HG03025 (cell line): Measurements from ENCODE around the gene CRMP1.

ENCODE experiments used
- ATAC-seq: cut with Tn5 transposase; IDR thresholded peaks from one replicate; pipeline ENCODE4 v1.9.1; 2021; ENCODE audit warnings: mild to moderate bottlenecking, moderate library complexity; ENCODE audit not compliant: unreplicated experiment, low FRiP score

Gene CRMP1

DNA sequence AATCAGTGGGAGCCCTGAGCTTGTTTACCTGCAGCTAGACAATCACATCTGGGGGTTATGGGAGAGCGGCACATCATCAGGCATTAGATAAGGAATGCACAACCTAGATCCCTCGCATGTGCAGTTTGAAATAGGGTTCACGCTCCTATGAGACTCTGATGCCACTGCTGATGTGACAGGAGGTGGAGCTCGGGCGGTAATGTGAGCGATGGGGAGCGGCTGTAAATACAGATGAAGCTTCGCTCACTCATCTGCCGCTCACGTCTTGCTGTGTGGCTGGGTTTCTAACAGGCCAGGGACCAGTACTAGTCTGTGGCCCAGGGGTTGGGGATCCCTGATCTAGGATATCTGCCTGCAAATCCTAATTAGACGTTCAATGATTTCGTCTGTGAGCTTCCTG, 90.3 kb downstream of the CRMP1 start:
- no peak for ATAC-seq

DNA sequence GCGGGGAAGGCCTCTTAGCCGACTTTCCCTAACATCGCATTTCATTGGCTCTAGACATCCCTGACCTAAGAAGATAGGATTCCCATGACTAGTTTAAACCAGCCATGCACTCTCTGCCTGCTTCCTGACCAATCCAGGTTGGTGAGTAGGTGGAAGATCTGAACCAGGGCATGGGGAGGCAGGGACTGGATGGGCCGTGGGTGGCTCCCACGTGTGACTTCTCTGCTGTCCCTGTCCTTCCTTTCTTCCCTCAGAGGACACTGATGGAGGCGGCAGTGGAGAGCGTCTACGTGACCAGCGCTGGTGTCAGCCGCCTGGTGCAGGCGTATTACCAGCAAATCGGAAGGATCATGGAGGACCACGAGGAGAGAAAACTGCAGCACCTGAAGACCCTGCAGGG, 91.2 kb downstream of the CRMP1 start:
- no peak for ATAC-seq

DNA sequence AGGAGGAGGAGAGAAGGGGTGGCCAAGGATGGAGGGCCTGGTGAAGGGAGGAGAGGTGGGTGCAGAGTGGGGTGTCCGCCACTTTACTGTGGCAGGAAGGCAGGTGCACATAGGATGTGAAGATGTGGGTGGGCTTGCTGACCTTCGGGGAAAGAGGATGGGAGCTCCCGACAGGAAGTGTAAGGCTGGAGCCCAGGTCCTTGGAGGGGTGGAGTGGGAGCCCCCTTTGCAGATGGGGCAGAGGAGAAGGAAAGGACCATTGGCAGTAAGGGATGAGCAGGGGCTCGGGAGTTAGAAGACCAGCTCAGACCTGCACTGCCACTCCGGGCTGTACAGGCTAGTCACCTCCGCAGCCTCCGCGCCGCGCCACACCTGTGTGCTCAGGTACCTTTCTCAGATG, 92.4 kb downstream of the CRMP1 start:
- ATAC-seq = no peak

DNA sequence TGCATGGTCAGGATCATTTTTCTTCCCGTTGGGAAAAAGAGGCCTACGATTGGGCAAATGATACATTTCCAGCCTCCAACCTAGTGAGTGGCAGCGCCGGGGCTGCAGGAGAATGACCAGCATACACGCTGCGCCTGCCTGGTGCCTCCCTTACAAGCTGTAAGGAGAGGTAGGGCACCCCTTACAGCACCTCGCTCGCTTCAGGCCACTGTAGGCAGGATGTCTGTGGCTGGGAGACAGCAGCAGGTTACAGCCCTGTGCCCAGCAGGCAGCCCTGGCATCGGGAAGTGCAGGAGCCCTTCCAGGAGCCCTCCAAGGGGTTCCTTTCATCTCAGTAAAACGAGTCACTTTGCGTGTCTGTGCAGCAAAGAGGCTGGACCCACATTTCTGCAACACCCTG, 93.5 kb downstream of the CRMP1 start:
- ATAC-seq = no peak

DNA sequence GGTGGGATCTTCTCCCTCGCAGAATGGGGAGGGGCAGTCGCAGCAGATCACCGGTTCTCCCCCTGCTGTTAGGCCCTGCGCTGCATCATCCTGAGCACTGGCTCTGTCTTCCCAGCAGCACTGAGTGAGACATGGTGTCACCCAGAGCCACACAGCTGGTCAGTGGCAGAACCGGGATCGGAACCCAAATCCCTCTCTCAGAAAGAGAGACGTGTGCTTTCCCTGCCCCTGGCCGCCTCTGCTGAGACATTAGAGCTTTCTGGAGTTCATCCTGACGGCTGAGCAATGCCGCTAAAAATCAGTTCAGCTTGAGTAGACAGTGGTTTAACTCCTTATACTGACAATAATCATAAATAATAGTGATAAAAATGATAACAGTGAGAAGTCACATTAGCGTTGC, 93.9 kb downstream of the CRMP1 start:
- ATAC-seq = no peak

DNA sequence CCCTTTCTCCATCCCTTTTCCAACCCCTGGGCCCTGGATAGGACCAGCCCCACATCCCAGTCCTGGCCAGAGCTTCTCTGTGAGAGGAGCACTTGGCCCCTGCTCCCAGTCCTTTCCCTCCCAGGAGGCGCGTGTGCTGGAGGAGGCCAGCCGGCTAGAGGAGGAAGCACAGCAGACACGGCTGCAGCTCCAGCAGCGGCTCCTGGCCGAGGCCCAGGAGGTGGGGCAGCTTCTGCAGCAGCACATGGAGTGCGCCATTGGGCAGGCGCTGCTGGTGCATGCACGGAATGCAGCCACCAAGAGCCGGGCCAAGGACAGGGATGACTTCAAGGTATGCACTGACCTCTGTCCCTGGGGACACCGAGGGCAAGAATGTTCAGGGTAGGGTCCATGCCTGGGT, 94.4 kb downstream of the CRMP1 start:
- no peak for ATAC-seq

DNA sequence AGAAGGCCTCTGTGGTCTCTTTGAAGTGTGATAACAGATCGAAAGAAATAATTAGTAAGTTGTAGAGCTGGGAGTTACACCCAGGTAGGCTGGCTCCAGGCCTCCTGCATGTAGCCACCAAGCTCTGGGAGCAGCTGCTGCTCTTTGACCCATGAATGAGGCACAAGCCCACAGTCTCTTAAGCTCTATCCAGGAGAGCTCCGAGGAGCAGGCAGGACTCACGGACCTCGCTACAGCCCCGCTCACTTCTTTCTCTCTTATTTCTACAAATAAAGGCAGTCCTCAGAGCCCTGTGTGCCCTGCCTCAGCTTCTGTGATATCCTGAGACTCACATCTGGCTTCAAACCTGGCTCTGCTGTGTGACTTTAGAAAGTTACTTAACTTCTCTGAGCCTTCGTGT, 95.0 kb downstream of the CRMP1 start:
- no peak for ATAC-seq

DNA sequence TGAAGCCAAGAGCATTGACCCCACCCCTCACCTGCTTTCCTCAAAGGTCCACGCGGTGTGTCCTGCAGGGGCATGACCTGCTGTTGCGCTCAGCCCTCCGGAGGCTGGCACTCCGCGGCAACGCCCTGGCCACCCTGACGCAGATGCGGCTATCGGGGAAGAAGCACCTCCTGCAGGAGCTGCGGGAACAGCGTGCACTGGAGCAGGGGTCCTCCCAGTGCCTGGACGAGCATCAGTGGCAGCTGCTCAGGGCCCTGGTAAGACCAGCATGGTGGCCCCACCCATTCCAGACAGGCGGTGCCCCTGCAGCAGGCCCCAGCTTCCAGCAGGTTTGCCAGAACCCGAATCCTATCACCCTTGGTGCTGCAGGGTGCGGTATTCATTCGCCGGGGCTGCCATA, 95.9 kb downstream of the CRMP1 start:
- ATAC-seq = no peak

DNA sequence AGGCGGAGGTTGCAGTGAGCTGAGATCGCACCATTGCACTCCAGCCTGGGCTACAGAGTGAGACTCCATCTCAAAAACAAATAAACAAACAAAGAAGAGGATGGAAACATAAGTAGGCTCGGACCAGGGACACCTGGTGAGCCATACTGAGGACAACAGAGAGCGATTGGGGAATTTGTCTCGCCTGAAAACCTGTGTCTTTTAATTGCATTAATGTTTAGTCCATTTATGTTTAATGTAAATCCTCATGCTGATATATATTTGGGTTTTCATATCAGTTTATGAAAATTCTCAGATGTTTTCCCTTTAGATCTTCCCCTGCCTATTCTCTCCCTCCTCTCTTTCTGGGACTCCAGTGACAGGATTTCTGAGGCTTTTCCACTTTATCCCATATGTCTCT, 97.3 kb downstream of the CRMP1 start:
- no peak for ATAC-seq

DNA sequence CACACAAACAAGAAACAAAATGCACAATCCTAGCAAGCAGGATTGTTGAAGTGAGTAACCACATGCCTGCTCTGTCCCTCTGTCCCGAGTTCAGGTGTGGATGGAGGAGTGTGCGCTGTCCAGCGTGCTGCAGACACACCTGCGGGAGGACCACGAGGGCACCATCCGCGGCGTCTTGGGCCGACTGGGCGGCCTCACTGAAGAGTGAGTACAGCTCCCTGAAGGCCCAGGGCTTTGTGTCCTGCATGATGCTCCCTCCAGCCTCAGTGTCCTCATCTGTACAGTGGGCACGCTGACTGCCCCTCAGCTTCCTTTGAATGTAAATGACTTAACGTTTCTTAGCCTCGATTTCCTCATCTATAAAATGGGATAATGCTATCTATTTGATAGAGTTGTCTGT, 99.4 kb downstream of the CRMP1 start:
- ATAC-seq = no peak

DNA sequence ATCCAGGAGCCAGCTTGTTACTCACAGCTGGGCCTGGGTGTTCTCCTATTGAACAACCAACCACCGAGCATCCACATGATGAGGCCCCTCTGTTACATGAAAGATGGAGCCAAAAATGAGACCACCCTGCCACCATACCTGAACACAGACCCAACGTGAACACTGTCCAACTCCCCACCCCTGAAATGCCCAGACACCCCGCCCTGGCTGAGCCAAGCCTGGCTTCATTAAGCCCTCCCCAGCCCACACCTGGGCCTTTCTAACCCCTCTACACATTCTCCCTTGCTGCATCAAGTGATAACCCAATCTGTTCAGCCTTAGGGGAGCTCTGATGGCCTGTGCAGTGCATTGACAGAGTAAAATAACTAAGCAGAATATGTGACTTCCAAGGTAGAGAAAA, 101.2 kb downstream of the CRMP1 start:
- no peak for ATAC-seq

DNA sequence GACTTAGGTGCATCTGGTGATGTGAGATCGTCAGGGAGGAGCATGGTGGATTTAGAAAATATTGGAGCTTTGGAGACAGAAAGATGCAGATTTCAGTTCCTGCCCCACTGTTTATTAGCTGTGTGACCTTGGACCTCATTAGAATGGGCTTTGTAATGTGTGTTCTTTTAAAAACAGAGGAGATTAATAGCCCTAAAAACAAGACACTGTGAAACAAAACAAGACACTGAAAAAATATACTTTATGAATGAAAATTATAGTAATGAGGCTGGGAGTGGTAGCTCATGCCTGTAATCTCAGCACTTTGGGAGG, 102.4 kb downstream of the CRMP1 start:
- ATAC-seq = no peak

DNA sequence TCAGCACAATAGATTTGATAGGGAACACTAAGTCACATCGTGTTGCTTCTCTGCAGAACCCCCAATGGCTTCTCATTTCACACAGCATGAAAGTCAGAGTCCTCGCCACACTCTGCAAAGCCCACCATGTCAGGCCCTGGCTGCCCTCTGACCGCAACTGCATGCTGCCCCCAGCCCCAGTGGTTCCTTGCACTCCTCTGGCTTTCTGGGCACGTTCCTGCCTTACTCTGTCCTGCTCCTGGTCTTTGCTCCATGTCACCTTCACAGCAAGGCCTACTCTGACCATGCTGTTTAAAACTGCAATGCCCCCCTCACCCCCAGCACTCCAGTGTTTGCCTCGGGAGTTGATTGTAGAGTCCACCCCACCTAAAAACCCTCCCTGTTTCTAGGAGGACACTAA, 103.7 kb downstream of the CRMP1 start:
- no peak for ATAC-seq

DNA sequence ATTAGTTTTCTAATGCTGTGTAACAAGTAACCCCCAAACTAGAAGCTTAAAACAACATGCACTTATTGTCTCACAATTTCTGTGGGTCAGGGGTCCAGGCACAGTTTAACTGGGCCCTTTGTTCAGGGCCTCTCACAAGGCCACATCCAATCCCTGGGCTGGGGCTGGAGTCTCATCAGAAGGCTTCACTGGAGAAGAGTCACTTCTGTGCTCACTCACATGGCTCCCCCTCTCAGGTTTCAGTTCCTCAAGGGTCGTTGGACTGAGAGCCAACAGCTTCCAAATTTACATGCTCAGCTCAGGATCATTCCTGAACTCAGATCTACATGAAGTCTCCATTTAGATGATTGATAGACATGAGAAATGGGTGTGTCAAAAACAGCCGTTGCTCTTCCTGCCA, 104.7 kb downstream of the CRMP1 start:
- no peak for ATAC-seq

DNA sequence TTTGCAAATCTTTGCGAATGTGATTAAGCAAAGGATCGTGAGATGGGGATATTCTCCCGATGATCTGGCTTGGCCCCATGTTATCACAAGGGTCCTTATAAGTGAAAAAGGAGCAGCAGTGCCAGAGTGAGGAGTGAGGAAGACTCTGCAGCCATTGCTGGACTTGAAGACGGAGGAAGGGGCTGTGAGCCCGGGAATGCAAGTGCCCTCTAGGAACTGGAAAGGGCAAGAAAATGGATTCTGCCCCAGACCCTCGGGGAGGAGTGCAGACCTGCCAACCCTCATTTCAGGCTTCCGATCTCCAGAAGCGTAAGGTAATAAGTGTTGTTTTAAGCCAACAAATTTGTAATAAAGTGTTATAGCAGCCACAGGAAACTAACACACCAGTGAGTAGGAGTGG, 105.6 kb downstream of the CRMP1 start:
- no peak for ATAC-seq

DNA sequence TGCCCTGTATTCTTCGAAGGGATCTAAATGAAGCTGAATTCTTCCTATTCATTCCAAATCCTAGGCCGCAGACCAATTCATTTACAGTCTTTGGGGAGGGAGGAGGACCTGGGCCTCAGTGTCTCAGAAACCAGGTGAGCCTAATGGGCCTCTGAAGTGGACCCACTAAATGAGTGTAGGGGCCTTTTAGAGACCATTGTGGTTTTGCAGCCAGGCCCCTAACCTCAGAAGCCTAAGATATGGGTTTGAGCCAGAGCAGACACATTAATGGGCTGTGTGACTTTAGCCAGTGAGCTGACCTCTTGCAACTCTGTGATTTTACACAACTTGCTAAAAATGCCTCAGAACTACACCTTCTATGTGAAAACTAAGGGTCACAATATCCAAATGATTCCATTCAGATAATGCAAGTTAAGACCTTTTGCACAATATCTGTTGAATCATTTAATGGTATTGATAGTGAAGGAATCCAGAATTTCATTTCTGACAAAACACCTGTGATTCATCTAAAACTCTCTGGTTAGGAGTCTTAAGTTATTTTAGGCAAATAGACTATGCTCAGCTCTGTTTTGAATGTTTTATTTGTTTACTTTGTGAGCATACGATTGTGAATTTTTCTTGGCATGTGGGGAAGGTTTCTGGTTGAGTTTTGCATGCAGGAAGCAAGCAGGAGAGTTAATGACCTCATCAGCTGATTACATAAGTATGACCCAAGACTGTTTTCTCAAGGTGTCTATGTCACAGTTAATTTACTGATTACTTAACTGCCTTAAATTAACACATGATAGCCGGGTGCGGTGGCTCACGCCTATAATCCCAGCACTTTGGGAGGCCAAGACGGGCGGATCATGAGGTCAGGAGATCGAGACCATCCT, 106.8 kb downstream of the CRMP1 start:
- ATAC-seq = no peak

DNA sequence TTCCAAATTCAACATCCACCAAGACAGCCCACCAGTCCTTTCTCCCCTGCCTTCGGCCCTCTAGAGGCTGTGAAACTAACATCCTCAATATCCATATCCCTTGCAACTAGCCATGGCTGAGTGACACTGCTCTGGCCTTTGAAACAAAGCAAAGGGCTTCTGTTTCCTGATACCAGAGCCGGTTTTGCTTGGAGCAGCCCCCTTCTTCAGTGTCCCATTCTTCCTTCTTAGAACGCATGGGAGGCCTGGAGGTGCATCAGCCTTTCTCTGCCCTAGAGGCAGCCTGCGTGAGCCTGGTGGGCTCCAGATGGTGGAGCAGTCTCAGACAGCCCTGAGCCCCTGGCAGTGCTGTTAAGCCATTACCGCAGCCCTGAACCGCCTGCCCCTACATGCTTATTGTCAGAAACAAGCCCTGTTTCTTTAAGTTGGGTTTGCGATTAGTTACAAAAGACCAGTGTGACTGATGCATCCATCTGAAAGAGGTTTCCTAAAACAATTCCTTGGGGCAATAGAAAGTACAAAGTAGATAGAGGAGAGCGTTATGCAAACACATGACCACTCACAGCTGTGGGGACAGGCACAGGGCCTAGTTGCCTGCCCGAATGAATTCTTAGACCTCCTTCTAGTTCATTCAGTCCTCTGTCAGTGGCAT, 107.8 kb downstream of the CRMP1 start:
- no peak for ATAC-seq

DNA sequence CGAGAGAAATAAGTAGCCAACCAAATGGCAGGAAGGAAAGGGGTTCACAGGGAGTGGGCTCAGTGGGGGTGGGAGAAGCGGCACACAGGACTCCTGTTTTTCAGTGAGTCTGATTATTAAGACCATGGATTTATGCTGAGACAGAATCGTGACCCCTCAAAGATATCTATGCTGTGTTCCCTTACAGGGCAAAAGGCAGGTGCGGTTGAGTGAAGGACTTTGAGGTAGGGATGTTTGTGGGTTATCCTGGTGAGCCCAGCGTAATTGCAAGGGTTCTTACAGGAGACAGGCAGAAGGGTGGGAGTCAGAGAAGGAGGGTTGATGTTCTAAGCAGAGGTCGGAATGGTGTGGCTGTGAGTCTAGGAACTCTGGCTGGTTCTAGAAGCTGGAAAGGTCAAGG, 108.9 kb downstream of the CRMP1 start:
- ATAC-seq = no peak

DNA sequence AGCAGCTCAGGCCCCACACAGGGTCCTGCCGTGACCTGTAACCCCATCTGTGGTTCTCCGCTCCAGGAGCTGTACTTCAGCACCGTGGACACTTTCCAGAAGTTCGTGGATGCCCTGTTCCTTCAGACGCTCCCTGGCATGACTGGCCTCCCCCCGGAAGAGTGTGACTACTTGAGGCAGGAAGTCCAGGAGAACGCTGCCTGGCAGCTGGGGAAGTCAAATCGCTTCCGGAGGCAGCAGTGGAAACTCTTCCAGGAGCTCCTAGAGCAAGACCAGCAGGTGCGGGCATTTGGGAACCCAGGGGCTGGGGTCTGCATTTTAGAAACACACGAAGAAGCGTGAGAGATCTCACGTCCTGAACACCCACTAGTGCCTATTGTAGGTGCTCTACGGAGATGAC, 109.4 kb downstream of the CRMP1 start:
- ATAC-seq = no peak

DNA sequence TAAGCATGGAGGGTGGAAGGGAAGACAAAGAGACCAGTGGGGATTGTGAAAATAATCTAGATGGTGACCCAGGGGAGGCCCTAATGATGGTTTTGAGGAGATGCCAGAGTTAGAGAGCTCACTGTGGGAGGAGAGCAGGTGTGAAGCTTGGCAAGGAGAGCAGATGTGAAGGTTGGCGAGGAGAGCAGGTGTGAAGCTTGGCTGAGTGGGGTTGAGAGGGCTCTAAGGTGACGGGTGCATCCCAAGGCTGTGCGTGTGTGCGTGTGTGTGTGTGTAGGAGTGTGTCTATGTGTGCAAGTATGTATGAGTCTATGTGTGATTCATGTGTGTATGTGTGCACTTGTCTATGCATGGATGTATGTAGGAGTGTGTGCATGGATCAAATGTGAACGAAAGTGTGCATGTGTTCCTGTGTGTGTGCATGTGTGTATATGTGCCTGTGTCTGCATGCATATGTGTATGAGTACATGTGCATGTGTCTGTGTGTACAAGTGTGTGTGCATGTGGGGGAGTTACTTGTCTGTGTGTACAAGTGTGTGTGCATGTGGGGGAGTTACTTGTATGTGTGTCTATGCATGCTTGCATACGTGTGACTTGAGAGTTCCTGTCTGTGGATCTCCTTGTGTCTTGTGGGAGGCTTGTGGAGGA, 109.9 kb downstream of the CRMP1 start:
- no peak for ATAC-seq

DNA sequence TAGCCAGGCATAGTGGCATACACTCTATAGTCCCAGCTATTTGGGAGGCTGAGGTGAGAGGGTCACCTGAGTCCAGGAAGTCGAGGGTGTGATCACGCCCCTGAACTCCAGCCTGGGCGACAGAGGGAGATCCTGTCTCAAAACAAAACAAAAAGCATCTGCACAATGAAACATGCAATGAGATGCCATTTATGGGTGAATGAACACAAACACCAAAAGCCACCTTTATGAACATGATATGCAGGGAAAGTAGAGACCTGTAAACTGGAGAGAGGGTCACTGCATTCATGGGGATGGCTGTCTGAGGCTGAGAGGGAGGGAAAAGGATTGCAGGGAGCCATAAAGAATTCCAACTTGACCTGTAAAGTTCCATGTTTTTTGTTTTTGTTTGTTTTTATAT, 111.2 kb downstream of the CRMP1 start:
- ATAC-seq = no peak
